GM12873 (cell line): Measurements from ENCODE around the gene TGOLN2.

Source experiments
- CTCF ChIP-seq: IDR thresholded peaks from 2 replicates; pipeline ENCODE4 v1.5.1; 2012; ENCODE audit warnings: low read depth, mild to moderate bottlenecking, moderate library complexity, low read length, control low read depth; ENCODE audit not compliant: insufficient read depth; ENCODE audit errors: missing control alignments

TGOLN2 gene

GRCh38 chr2:85273738-85274731 is 53.8 kb downstream of the TGOLN2 start:
- TF ChIP-seq CTCF = no peak

GRCh38 chr2:85272357-85272756 is 55.4 kb downstream of the TGOLN2 start:
- TF ChIP-seq CTCF = no peak

GRCh38 chr2:85269959-85270358 is 57.8 kb downstream of the TGOLN2 start:
- no peak for TF ChIP-seq CTCF
